GM12878 (cell line): ENCODE results near the gene ACOT13. TPM values are rescaled to one million over a fixed set of nuclear protein-coding genes. Genes with fewer than 3 reads are reported as not detected.
A peak's percentile ranks its signal among the peaks of the same experiment; 100 is the strongest.

Experiments used
- ATAC-seq: fragments of 200-7000 bp; cut with Tn5 transposase; 3 replicates; pipeline ENCODE4 v1.9.1; 2020; ENCODE audit warnings: mild to moderate bottlenecking, moderate library complexity
- BruUV-seq: library from RNA; stranded (reverse); fragments of 400-500 nt; replicated peaks from 2 replicates; lab custom pipeline; 2021; lab: Mats Ljungman, UMichigan
- CTCF ChIA-PET: fragments of 300-600 bp; sonication (Branson Sonifier 250); formaldehyde crosslinking; extraction: SDS; loops from one replicate; lab custom pipeline; 2021; ENCODE audit warnings: inconsistent platforms; lab: Yijun Ruan, JAX
- POLR2A ChIA-PET: fragments of 350-600 bp; formaldehyde crosslinking; extraction: SDS; loops from one replicate; lab custom pipeline; 2021; ENCODE audit warnings: inconsistent platforms; lab: Charles Lee
- RAD21 ChIA-PET: fragments of 300-600 bp; sonication (Branson Sonifier 250); formaldehyde crosslinking; loops from one replicate; lab custom pipeline; 2023; ENCODE audit warnings: antibody characterized with exemption; ENCODE audit not compliant: unreplicated experiment; lab: Charles Lee
- SMC1A ChIA-PET: fragments of 300-600 bp; sonication (Branson Sonifier 250); formaldehyde crosslinking; loops from one replicate; lab custom pipeline; 2023; ENCODE audit not compliant: unreplicated experiment, uncharacterized antibody; lab: Charles Lee
- DNase-seq: peaks from one replicate; pipeline ENCODE4 v3.0.0-alpha.2; 2011; ENCODE audit warnings: low read depth, low spot score
- FAIRE-seq: peaks from 3 replicates; lab custom pipeline; 2011; peaks lifted over from hg19 to GRCh38; lab: Jason Lieb, UNC
- H2AFZ ChIP-seq: 2 replicates; pipeline ENCODE4 v1.6.0; 2011; ENCODE audit warnings: low read depth, low read length, control low read depth; ENCODE audit not compliant: control insufficient read depth
- H3K27ac ChIP-seq: 2 replicates; pipeline ENCODE4 v1.5.1; 2011; ENCODE audit warnings: control low read depth; ENCODE audit not compliant: control insufficient read depth, insufficient read depth
- H3K27me3 ChIP-seq, 2 experiments: replicated peaks in 1 of 2; 2 replicates each; pipeline versions ENCODE4 v1.6.0 to v1.6.1; 2011; ENCODE audit warnings: low read length in 1 of 2; ENCODE audit not compliant: control insufficient read depth in 2 of 2, insufficient read depth in 2 of 2
- H3K36me3 ChIP-seq, 2 experiments: 2 replicates each; pipeline ENCODE4 v1.5.1; 2011; ENCODE audit warnings: low read length in 1 of 2; ENCODE audit not compliant: control insufficient read depth in 2 of 2, insufficient read depth in 2 of 2
- H3K4me1 ChIP-seq: 2 replicates; pipeline ENCODE4 v1.6.1; 2011; ENCODE audit warnings: mild to moderate bottlenecking, low read length, moderate library complexity, mixed read lengths; ENCODE audit not compliant: control insufficient read depth, insufficient read depth
- H3K4me2 ChIP-seq: 2 replicates; pipeline ENCODE4 v1.6.0; 2011; ENCODE audit warnings: control low read depth; ENCODE audit not compliant: control insufficient read depth, insufficient read depth
- H3K4me3 ChIP-seq: fragments of 200-600 bp; sonication (generic); 2 replicates; pipeline ENCODE4 v1.5.1; 2016
- H3K79me2 ChIP-seq: 2 replicates; pipeline ENCODE4 v1.6.0; 2011; ENCODE audit warnings: low read length; ENCODE audit not compliant: control insufficient read depth, insufficient read depth
- H3K9ac ChIP-seq: 2 replicates; pipeline ENCODE4 v1.8.0; 2011; ENCODE audit warnings: low read length, control low read depth, mixed read lengths; ENCODE audit not compliant: control insufficient read depth, insufficient read depth
- H3K9me3 ChIP-seq: replicated peaks from 3 replicates; pipeline ENCODE4 v1.5.1; 2011; ENCODE audit warnings: mild to moderate bottlenecking, low read length; ENCODE audit not compliant: control insufficient read depth, insufficient read depth
- H4K20me1 ChIP-seq: 2 replicates; pipeline ENCODE4 v1.6.0; 2011; ENCODE audit not compliant: control insufficient read depth, insufficient read depth
- CBX5 ChIP-seq: sonication (generic); IDR thresholded peaks from 2 replicates; pipeline ENCODE4 v1.6.1; 2016; ENCODE audit warnings: low read depth, moderate library complexity, mild to moderate bottlenecking, inconsistent platforms
- HDAC6 ChIP-seq: fragments of 200-600 bp; sonication (generic); IDR thresholded peaks from one replicate; pipeline ENCODE4 v1.8.0; 2017; ENCODE audit warnings: antibody characterized with exemption; ENCODE audit not compliant: unreplicated experiment
- JUNB ChIP-seq: IDR thresholded peaks from 2 replicates; pipeline ENCODE4 v1.6.1; 2016; ENCODE audit warnings: antibody characterized with exemption, mild to moderate bottlenecking
- RBBP5 ChIP-seq: fragments of 200-600 bp; sonication (generic); conservative IDR thresholded peaks from 2 replicates; pipeline ENCODE4 v1.6.1; 2016
- RUNX3 ChIP-seq: IDR thresholded peaks from 2 replicates; pipeline ENCODE4 v1.6.1; 2012; ENCODE audit warnings: low read length, inconsistent platforms
- SMC3 ChIP-seq: IDR thresholded peaks from 2 replicates; pipeline ENCODE4 v1.6.1; 2011; ENCODE audit warnings: low read length, improper control_type of control experiment, borderline replicate concordance
- WGBS: methylation state at CpG from one replicate; pipeline ENCODE4 v1.1.6; 2016; ENCODE audit warnings: low lambda C conversion rate; ENCODE audit not compliant: insufficient replicate concordance, insufficient coverage; ENCODE audit errors: missing lambda C conversion rate; 5-methylcytosine and 5-hydroxymethylcytosine counted together
- in situ Hi-C: fragments of 300-500 bp; cut with MboI; formaldehyde crosslinking; loops from 9 replicates; pipeline ENCODE4 v1.14.3; 2018; ENCODE audit warnings: mixed read lengths
- intact Hi-C: fragments of 100-400 bp; cut with micrococcal nuclease; formaldehyde crosslinking; loops from one replicate; pipeline ENCODE4 v1.14.2; 2022; ENCODE audit not compliant: unreplicated experiment
- polyA plus RNA-seq, 11 experiments: library from polyadenylated mRNA; depleted of rRNA in 4 of 11; unstranded in 6 of 11; stranded (reverse) in 5 of 11; fragments of >200 nt; fragmentation: Nextera tagmentation in 4 of 11; fragmentation: Illumina TruSeq in 1 of 11; extraction: Ambion mirVana in 4 of 11; extraction: Trizol in 1 of 11; gene quantifications; 1 replicate in 1 of 11; 2 replicates in 10 of 11; pipeline versions ENCODE4 v1.2.1 to v1.2.3, GENCODE V29; 2011 to 2016; ENCODE audit warnings: inconsistent platforms in 2 of 11, missing spikeins in 2 of 11, low read depth in 1 of 11
- total RNA-seq, 4 experiments: library from RNA; depleted of rRNA in 3 of 4; stranded (reverse); fragments of >200 nt in 3 of 4; fragmentation: Illumina TruSeq in 1 of 4; extraction: Trizol in 1 of 4; gene quantifications; 2 replicates each; pipeline versions ENCODE4 v1.2.1 to v1.2.3, GENCODE V29; 2013 to 2021
- TF ChIP-seq, protein P1 (sequence below): fragments of 450-650 bp; formaldehyde crosslinking; IDR thresholded peaks from 2 replicates; pipeline ENCODE4 v1.4.0; 2020; ENCODE audit warnings: mild to moderate bottlenecking, moderate library complexity
- TF ChIP-seq, protein P2 (sequence below): fragments of 450-650 bp; conservative IDR thresholded peaks from 2 replicates; pipeline ENCODE4 v1.6.1; 2017; ENCODE audit warnings: mild to moderate bottlenecking, moderate library complexity
- TF ChIP-seq, protein P3 (sequence below): fragments of 450-650 bp; IDR thresholded peaks from 2 replicates; pipeline ENCODE4 v1.6.1; 2017; ENCODE audit warnings: mild to moderate bottlenecking, low read depth, inconsistent platforms; ENCODE audit not compliant: poor library complexity, severe bottlenecking
- TF ChIP-seq, protein P4 (sequence below): fragments of 450-650 bp; formaldehyde crosslinking; IDR thresholded peaks from 2 replicates; pipeline ENCODE4 v1.4.0; 2022; ENCODE audit warnings: mild to moderate bottlenecking, moderate library complexity

Gene ACOT13
- total and polyA plus RNA-seq, 10 of the 15 experiments (the other 5 are each of a cell fraction or from before 2014, with no cell fraction given), result 6.0 to 60.6 (median 36.6) TPM

GRCh38 chr6:24667378-24667803, 514 bp downstream of the ACOT13 start:
- Histone ChIP-seq H2AFZ (peak overlapping the region; percentile 98), H3K36me3 (peaks cover 0 to 12% of the 10 kb centered on the region in 2 experiments; a peak in 2 of 4 replicates), H3K9ac (peak overlapping the region; percentile 89), H3K4me1 (peaks cover 10% of the 10 kb centered on the region), H3K9me3 (peaks cover 1% of the 10 kb centered on the region; the same call in 1 of the 3 replicates), H4K20me1 (no peaks in the 10 kb centered on the region), H3K4me2 (peak overlapping the region; percentile 90), H3K27ac (peak overlapping the region; percentile 89), H3K4me3 (peak overlapping the region; percentile 94), H3K79me2 (peaks cover 39% of the 10 kb centered on the region), H3K27me3 (no peaks in the 10 kb centered on the region)
- DNase-seq, result no peak
- ATAC-seq, result peak; percentile 3
- FAIRE-seq, result no peak
- no TSS peak for BruUV-seq
- POLR2A ChIA-PET, result interaction anchor here (0.6 to 1.6 kb wide), 5 partner anchors 41 to 172 kb away, joined by 3 to 6 read pairs (median 3); partner anchors contain the start of gene ALDH5A1
- in situ Hi-C loops, result no loop called here
- SMC1A ChIA-PET, result interaction anchor here (0.9 to 1.2 kb wide), 5 partner anchors 22 to 142 kb away, joined by 3 to 4 read pairs (median 3); partner anchors contain the start of gene KIAA0319
- RAD21 ChIA-PET, result interaction anchor here (1.0 to 1.1 kb wide), 2 partner anchors 22 to 143 kb away, joined by 3 to 4 read pairs; no protein-coding TSS in a partner anchor
- intact Hi-C loops, result loop anchor here (2.0 kb wide), 1 partner anchor 53 kb away; no protein-coding TSS in a partner anchor
- CTCF ChIA-PET, result interaction anchor here (0.8 to 1.6 kb wide), 6 partner anchors 54 to 172 kb away, joined by 3 to 6 read pairs (median 4); partner anchors contain the start of gene ALDH5A1
- 11% methylated on average over 9 of the region's 9 CpGs for WGBS
- TF ChIP-seq, protein P1, sequence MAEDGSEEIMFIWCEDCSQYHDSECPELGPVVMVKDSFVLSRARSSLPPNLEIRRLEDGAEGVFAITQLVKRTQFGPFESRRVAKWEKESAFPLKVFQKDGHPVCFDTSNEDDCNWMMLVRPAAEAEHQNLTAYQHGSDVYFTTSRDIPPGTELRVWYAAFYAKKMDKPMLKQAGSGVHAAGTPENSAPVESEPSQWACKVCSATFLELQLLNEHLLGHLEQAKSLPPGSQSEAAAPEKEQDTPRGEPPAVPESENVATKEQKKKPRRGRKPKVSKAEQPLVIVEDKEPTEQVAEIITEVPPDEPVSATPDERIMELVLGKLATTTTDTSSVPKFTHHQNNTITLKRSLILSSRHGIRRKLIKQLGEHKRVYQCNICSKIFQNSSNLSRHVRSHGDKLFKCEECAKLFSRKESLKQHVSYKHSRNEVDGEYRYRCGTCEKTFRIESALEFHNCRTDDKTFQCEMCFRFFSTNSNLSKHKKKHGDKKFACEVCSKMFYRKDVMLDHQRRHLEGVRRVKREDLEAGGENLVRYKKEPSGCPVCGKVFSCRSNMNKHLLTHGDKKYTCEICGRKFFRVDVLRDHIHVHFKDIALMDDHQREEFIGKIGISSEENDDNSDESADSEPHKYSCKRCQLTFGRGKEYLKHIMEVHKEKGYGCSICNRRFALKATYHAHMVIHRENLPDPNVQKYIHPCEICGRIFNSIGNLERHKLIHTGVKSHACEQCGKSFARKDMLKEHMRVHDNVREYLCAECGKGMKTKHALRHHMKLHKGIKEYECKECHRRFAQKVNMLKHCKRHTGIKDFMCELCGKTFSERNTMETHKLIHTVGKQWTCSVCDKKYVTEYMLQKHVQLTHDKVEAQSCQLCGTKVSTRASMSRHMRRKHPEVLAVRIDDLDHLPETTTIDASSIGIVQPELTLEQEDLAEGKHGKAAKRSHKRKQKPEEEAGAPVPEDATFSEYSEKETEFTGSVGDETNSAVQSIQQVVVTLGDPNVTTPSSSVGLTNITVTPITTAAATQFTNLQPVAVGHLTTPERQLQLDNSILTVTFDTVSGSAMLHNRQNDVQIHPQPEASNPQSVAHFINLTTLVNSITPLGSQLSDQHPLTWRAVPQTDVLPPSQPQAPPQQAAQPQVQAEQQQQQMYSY, result no peak
- TF ChIP-seq RBBP5 (no peak), JUNB (peak; percentile 46), HDAC6 (peak; percentile 13), RUNX3 (no peak), SMC3 (no peak), CBX5 (0 out of 2 replicates have a peak, but pooled peaks have one; percentile 0)
- TF ChIP-seq, protein P2, sequence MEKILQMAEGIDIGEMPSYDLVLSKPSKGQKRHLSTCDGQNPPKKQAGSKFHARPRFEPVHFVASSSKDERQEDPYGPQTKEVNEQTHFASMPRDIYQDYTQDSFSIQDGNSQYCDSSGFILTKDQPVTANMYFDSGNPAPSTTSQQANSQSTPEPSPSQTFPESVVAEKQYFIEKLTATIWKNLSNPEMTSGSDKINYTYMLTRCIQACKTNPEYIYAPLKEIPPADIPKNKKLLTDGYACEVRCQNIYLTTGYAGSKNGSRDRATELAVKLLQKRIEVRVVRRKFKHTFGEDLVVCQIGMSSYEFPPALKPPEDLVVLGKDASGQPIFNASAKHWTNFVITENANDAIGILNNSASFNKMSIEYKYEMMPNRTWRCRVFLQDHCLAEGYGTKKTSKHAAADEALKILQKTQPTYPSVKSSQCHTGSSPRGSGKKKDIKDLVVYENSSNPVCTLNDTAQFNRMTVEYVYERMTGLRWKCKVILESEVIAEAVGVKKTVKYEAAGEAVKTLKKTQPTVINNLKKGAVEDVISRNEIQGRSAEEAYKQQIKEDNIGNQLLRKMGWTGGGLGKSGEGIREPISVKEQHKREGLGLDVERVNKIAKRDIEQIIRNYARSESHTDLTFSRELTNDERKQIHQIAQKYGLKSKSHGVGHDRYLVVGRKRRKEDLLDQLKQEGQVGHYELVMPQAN, result no peak
- TF ChIP-seq, protein P3, sequence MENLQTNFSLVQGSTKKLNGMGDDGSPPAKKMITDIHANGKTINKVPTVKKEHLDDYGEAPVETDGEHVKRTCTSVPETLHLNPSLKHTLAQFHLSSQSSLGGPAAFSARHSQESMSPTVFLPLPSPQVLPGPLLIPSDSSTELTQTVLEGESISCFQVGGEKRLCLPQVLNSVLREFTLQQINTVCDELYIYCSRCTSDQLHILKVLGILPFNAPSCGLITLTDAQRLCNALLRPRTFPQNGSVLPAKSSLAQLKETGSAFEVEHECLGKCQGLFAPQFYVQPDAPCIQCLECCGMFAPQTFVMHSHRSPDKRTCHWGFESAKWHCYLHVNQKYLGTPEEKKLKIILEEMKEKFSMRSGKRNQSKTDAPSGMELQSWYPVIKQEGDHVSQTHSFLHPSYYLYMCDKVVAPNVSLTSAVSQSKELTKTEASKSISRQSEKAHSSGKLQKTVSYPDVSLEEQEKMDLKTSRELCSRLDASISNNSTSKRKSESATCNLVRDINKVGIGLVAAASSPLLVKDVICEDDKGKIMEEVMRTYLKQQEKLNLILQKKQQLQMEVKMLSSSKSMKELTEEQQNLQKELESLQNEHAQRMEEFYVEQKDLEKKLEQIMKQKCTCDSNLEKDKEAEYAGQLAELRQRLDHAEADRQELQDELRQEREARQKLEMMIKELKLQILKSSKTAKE, result no peak
- TF ChIP-seq, protein P4, sequence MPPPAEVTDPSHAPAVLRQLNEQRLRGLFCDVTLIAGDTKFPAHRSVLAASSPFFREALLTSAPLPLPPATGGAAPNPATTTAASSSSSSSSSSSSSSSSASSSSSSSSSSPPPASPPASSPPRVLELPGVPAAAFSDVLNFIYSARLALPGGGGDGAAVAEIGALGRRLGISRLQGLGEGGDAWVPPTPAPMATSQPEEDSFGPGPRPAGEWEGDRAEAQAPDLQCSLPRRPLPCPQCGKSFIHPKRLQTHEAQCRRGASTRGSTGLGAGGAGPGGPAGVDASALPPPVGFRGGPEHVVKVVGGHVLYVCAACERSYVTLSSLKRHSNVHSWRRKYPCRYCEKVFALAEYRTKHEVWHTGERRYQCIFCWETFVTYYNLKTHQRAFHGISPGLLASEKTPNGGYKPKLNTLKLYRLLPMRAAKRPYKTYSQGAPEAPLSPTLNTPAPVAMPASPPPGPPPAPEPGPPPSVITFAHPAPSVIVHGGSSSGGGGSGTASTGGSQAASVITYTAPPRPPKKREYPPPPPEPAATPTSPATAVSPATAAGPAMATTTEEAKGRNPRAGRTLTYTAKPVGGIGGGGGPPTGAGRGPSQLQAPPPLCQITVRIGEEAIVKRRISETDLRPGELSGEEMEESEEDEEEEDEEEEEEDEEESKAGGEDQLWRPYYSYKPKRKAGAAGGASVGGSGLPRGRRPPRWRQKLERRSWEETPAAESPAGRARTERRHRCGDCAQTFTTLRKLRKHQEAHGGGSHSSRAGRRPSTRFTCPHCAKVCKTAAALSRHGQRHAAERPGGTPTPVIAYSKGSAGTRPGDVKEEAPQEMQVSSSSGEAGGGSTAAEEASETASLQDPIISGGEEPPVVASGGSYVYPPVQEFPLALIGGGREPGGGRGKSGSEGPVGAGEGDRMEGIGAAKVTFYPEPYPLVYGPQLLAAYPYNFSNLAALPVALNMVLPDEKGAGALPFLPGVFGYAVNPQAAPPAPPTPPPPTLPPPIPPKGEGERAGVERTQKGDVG (CRISPR knock-in tag), result no peak
